GM19035 (cell line): ENCODE measurements around the gene ANTXR1.
"Not testable (repeated sequence)": the region's sequence is repeated elsewhere in the genome, so short reads cannot be mapped to it uniquely, and the experiment has no call there.

ENCODE experiments used
- ATAC-seq: cut with Tn5 transposase; IDR thresholded peaks from one replicate; pipeline ENCODE4 v1.9.1; 2021; ENCODE audit not compliant: unreplicated experiment

Gene ANTXR1

DNA sequence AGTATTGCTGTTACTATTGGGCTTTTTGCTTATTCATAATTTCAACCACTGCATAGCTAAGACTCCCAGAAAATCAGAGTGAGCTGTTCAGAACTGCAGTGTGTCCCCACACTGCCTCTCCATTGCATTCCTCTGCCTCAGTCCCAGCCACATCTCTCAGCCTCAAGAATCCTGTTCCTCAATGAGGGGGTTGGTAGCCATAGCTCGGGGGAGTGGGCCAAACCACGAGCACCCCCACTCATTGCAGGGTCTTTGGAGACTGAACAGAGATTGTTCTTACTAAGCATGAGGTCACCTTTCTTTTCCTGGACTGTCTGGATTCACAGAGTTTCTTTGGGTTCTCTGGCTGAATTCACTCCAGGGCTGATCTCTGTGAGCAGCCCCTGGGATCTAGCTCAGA lies 213.0 kb downstream of the ANTXR1 start:
- no peak for ATAC-seq

DNA sequence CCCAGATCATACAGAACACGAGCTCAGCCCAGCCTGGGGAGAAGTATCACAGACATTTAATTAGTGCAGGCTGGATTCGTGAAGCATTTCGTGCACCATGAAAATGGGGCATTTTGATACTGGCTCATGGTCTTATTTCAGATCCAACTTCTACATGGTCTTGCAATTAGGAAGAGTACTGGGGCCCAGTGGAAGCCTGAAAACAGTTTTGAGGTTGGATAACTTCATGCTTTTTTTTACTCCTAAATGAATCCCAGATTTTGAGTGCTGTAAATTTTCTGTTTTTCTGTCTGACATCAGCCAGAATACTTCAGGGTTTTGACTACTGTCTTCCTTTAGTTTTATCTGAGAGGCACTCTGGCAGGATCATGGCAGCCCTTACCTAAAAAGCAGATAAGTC lies 213.9 kb downstream of the ANTXR1 start:
- ATAC-seq: no peak

DNA sequence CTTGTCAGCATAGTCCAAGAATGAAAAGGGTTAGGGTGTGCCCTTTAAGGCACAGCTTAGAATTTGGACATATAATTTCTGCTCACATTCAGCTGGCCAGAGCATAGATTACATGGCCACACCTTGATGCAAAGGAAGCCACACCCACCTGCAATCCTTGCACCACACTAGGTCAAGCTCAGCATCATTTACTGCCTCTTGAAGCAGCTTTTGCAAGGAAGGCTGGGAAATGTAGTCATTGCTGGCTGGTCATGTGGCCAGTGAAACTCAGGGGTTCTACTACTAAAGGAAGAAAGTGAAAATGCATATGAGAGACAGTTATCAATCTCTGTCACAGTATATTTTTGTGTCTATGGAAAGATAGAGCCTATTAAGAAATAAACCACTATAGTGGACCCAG lies 214.7 kb downstream of the ANTXR1 start:
- ATAC-seq: no peak

DNA sequence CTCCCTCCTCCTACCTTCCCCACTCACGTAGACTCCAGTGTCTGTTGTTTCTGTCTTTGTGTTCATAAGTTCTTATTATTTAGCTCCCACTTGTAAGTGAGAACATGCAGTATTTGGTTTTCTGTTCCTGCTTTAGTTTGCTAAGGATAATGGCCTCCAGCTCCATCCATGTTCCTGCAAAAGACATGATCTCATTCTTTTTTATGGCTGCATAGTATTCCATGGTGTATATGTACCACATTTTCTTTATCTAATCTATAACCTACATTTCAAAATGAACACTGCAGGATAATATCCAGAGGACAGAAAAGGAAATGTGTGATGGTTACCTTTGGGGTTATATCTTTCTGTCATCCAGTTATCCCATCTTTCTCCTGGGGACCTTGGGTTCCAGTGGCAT lies 218.0 kb downstream of the ANTXR1 start:
- not testable (repeated sequence) for ATAC-seq

DNA sequence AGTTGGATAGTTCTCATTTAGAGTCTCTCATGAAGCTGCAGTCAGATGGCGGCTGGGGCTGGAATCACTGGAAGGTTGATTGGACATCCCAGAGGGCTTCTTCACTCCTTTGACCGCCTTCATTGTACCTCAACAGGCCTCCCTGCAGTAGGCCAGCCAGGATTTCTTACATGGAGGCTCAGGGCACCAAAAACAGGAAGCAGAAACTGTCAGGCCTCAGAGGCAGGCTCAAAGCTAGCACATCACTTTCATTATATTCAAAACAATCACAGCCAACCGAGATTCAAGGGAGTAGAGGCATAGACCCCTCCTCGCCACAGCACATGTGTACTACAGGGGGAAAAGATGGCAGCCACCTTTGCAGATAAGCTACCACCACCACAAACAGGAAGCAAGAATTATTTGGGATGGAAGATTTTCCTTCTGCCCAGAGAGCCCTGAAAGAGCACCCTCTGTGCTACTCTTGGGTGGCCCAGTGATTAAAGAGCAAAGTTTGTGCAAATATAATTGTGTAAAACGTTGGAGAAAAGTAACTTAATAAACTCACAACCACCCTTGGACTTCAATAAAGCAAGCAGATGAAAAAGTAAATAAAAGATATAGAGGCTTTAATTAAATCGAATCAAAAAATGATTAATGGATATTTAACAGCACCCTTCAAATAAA lies 218.8 kb downstream of the ANTXR1 start:
- ATAC-seq: no peak

DNA sequence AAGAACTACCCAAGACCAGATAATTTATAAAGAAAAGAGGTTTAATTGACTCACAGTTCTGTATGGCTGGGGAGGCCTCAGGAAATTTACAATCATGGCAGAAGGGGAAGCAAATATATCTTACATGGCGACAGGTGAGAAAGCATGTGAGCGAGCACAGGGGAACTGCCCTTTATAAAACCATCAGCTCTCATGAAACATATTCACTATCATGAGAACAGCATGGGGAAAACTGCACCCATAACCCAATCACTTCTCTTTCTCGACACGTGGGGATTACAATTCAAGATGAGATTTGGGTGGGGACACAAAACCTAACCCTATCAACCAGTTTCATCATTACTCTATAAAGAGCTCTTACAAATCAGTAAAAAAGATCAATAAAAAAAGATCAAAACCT lies 222.9 kb downstream of the ANTXR1 start:
- not testable (repeated sequence) for ATAC-seq

DNA sequence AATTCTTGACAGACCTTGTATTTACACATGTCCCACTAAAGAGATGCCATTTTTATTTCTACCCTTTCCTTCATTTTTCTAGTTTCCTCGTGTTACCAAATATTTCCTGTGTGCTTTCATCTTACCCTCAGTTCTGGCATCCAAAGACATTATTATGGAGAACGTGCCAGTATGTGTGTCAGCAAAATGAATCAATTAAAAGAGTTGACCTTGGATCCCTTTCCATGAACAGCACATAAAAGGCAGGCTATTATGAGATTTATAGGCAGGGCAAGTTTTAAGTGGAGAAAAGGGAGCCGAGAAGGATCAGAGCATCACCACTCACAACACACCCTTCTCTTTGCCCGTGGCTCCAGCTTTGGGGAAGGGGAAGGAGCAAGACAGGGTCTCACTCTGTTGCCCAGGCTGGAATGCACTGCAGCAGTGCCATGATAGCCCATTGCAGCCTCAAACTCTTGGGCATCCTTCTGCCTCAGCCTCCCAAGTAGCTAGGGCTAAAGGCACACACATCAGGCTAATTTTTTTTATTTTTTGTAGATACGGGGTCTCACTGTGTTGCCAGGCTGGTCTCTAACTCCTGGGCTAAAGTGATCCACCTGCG lies 224.2 kb downstream of the ANTXR1 start:
- no peak for ATAC-seq

DNA sequence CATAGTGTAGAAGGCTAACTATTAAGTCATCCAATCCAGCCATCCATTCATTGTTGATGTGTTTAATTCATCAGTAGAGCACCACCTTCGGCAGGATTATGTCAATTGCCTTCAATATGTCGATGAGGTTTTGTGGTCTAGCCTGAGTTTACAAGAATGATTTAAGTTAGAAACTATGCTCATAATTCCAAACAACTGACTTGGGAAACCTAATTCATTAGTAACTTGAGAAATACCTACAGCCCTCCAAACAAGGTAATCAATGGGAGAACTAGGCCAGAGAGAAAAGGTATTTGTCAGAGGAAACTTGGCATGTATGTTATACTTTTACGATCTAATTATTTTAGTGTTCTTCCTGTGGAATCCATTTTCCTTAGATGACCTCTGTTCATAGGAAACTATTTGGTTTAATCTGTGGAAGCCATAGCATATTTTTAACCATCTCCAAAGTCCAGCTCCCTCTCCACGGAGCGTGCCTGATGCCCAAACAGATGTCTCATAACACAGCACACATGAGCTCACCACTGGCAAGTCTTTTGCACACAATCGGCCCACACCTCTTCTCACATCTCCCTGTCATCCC lies 225.6 kb downstream of the ANTXR1 start:
- no peak for ATAC-seq

DNA sequence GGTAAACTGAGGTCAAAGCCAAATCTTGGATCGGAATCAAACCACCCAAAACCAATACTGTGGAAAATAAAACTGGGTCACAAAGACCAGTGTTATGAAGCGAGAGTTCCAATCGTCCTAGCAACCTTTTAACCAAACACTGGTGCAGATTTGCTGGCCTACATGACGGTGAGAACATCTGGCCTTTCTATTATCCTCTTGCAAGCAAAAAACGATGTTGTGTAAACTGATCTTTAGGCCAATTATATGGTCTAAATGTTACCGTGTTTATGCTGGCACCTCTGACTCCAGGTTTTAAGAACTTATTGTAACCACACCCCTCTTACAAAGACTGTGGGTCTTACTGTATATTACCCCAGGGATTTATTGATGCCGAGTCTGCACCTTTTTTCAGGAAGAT lies 228.1 kb downstream of the ANTXR1 start:
- ATAC-seq: no peak

DNA sequence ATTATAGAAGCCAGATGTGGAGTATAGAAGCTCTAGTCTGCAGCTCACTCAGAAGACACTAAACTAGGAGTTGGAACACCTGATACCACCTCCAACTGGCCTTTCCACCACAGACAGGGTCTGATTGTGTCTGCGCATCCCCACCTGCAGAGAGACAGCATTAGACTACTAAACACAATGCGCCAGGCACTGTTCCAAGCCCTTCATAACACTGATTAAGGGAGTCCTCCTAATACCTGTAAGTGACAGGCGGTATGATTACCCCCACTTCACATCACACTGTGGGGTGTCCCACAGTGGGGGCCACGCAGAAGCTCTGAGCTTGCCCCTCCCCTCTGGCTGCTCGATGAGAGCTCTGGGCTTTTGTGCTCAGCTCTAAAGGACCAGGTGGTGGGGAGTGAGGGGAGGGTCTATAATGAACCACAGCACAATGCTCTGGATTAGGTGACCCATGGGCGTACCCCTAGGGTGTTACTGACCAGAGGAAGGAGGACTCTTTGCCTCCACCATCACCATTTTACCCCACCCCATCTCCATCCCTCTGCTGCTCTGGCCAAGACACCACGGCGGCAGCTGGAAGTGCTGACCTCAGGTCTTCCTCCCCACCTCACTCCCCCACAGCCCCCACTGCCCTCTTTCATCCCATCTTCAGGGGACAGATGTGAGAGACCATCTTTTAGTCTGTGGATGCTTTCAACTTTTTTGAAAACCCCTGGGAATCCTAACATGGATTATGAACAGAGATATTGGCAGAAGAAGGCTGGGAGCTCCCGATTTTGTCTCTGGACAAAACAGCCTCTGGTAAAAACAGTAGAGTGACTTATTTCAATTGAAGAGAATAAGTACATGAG lies 228.9 kb downstream of the ANTXR1 start:
- no peak for ATAC-seq

DNA sequence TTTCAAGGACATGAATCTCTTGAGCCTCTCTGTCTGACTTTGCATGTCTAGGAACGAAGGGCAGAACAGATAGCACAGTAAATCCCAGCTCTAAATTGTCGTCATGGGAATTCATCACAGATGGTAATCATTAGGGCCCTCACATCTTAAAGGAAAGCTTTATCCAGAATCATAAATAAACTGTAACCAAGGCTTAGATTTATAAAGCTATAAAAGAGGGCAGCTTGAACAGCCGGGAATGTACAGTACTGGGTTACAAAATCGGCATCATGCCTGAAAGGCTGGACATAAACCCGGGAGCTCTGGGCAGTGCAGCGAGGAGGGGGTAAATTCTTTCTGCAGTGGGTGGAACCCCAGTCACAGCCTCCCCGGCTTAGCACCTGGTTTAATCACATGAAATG lies 229.7 kb downstream of the ANTXR1 start:
- ATAC-seq: no peak

DNA sequence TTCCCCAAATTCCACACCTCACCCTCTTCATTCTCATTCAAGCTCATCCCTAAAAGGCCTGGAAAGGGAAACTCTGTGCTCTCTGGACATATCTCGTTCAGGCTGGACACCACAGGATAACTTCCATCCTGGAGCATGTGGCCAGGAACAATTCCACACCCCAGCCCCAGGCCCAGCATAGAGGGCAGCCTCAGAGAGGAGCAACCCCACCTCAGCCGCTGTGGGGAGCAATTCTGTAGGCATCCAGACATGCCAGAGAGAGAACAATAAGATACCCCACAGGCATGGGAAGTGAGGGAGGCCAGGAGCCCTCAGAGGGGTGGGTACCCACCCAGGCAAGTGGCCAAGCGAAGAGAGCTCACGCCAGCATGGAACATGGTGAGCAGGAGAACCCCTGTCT lies 230.7 kb downstream of the ANTXR1 start:
- no peak for ATAC-seq

DNA sequence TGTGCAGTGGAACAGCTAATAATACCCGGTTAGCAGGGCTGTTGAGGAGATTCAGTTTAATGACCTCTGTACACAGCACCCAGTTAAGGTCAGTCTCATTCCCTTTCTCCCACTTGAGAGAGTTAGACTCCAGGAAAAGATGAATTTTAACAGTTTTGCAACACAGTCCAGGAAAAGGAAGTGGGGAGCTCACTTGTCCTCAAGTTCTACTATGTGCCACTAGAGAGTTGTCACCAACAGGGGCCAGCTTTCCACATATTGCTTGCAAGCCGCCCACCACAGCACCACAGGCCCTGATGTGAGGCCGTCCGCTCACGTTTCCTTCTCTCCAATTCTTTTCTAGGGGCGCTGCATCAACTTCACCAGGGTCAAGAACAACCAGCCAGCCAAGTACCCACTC lies 231.9 kb downstream of the ANTXR1 start:
- no peak for ATAC-seq

DNA sequence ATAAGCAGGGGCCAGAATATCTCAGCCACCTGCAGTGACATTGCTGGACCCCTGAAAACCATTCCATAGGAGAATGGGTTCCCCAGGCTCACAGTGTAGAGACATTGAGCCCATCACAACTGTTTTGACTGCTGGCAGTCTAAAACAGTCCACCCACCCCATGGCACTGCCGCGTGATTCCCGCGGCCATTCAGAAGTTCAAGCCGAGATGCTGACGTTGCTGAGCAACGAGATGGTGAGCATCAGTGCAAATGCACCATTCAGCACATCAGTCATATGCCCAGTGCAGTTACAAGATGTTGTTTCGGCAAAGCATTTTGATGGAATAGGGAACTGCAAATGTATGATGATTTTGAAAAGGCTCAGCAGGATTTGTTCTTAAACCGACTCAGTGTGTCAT lies 234.6 kb downstream of the ANTXR1 start:
- no peak for ATAC-seq

DNA sequence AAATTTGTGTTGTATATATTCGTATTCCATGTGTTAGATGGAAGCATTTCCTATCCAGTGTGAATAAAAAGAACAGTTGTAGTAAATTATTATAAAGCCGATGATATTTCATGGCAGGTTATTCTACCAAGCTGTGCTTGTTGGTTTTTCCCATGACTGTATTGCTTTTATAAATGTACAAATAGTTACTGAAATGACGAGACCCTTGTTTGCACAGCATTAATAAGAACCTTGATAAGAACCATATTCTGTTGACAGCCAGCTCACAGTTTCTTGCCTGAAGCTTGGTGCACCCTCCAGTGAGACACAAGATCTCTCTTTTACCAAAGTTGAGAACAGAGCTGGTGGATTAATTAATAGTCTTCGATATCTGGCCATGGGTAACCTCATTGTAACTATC lies 235.3 kb downstream of the ANTXR1 start:
- no peak for ATAC-seq

DNA sequence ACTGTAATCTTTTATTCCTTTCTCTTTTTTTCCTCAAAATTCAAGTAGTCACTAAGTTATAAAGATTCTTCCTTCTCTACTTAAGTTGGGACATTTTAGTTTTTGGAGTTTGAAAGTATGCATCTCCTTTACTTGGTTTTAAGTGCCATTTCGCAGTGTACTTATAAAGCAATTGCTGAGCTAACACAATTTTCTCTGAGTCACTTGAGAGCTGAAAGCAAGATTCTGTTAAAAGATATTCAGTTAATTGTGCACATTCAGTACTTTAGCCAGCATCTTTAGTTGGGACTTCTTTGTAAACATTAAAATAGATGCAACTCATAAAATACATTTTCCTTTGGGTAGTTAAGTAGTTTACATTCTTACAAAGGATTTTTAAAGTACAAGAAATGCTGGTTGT lies 238.0 kb downstream of the ANTXR1 start:
- ATAC-seq: no peak

DNA sequence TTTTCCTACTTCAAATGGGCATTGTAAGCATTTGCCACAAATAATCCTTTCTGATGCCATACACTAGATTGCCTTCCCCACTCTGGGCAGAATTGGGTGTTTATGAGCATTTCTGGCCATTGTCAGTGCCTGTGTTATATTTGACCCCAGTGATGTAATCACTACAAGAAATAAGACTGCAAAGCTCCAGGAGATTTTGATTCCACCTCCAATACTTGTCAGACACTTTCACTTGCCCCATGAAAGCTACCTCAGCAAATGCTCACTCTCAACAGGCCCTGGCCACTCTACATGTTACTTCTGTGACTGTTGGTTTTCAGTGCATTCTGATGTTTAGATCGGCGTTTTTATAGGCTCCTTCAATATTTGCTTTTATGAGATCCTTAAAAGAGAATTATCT lies 239.0 kb downstream of the ANTXR1 start:
- no peak for ATAC-seq

DNA sequence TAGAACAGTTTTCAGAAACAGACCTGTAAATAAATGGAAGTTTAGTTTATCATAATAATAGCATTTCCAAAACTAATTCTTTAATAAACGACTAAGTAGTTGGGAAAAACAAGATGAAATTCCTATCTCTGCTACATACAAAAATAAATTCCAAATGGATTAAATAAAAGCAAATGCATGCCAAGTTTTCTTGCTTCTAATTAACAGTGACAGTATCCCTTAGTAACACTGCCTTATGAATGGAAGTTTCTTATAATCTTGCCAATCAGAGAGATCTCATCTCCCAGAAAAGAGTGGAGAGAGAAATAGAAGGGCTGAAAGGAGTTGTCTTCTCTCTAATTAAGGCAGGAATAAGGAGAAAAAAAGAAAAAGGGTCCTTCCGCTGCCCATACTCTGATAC lies 240.1 kb downstream of the ANTXR1 start:
- no peak for ATAC-seq

DNA sequence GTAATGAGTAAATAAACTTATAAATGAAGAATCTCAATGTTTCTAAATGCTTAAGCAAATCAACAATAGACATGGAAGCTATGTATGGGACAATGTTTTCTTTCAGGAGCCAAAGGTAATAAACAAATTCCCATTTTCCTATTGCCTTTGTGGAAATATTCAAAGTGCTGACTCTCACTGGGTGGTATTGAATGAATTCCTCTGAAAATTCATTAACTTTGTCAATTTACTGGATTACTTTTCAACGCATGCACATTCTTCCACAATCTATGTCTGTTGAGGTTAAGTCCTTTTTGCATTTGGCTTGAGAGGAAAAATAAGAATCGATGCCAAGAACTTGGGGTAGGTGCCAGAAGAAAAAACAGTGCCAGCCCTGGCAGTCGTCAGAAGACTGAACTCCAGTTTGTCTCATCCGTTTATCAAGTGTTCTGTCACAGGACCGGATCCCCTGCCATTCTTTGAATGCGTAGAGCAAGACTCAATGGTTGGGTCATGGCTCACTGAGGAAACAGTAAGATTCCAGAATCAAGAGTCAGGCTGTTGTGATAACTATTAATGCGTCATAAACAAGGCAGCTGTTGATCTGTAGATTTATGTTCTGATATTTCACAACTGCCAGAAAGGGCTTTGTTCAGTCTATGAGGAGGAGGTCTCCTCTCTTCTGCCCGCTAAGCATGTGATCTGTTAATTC lies 240.8 kb downstream of the ANTXR1 start:
- no peak for ATAC-seq

DNA sequence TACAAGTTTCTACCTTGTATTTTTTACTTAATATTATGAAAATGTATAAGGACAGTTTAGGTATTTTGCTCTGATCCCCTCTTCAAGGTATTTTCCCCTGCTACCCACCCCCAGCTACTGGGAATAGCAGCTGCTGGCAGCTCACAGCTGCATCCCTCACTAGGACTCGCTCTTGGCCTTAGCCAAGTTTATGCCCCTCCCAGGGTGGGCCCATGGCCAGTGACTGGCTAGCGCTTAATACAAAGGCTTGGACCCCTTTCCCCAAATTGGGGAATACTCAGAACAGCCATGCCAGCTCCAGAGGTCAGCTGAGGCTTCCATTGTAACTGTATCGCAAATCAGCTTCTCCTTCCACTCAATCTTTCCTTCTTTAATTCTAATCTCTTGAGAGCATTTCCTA lies 242.8 kb downstream of the ANTXR1 start:
- ATAC-seq: no peak

DNA sequence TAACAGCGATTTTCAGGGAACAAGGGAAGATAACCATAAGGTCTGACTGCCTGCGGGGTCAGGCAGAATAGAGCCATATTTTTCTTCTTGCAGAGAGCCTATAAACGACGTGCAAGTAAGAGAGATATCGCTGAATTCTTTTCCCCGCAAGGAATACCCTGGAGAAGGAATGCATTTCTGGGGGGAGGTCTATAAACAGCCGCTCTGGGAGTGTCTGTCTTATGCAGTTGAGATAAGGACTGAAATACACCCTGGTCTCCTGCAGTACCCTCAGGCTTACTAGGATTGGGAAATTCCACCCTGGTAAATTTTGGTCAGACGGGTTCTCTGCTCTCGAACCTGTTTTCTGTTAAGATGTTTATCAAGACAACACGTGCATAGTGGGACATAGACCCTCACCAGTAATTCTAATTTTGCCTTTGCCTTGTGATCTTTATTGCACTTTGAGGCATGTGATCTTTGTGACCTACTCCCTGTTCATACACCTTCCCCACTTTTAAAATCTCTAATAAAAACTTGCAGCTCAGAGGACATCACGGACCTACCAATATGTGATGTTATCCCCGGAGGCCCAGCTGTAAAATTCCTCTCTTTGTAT lies 247.1 kb downstream of the ANTXR1 start:
- ATAC-seq: not testable (repeated sequence)
